ENCODE results near the gene SORCS2. TPM values are rescaled to one million over a fixed set of nuclear protein-coding genes. Genes with fewer than 3 reads are reported as not detected.

The SORCS2 gene
- total and polyA plus RNA-seq, 2 of the 4 experiments (the other 2 are of a cell fraction): 0.36 to 0.62 TPM

- H2BK5ac ChIP-seq (ENCODE audit: low read depth, low read length, poor library complexity, severe bottlenecking): no peak overlapping the region
- no peak overlapping the region for H3K4me2 ChIP-seq (ENCODE audit: low read depth, low read length)
- H4K91ac ChIP-seq (ENCODE audit: insufficient read depth, low read depth, low read length): no peak overlapping the region
- no peaks in the 10 kb centered on the region for H3K4me1 ChIP-seq (ENCODE audit: control insufficient read depth, insufficient read depth, low read length)
- H3K9me1 ChIP-seq (ENCODE audit: insufficient read depth, low read length): no peaks in the 10 kb centered on the region
- intact Hi-C loops (cut with micrococcal nuclease) (no loop called here), dilution Hi-C loops (cut with HindIII; ENCODE audit: low sequenced_read_pairs, unreplicated experiment) (no loop called here), in situ Hi-C loops (cut with MboI; ENCODE audit: low sequenced_read_pairs) (no loop called here)
- no peak overlapping the region for H2AFZ ChIP-seq (replicated peaks; ENCODE audit: low read length, poor library complexity)
- ChIA-PET CTCF (no interaction called here), POLR2A (ENCODE audit: unreplicated experiment) (no interaction called here)
- TF ChIP-seq CEBPB (IDR thresholded peaks at IDR 0.05; ENCODE audit: low read depth, low read length) (no peak), MAFK (IDR thresholded peaks at IDR 0.05; ENCODE audit: low read depth, low read length) (no peak), BHLHE40 (IDR thresholded peaks at IDR 0.05; ENCODE audit: low read depth, low read length) (no peak), RFX5 (IDR thresholded peaks at IDR 0.05; ENCODE audit: low read depth, low read length) (no peak), ELK1 (IDR thresholded peaks at IDR 0.05; ENCODE audit: borderline replicate concordance, low read depth, low read length) (no peak), CTCF (conservative IDR thresholded peaks at IDR 0.05; ENCODE audit: low read depth, low read length) (no peak), CHD1 (IDR thresholded peaks at IDR 0.05; ENCODE audit: low read depth, low read length) (no peak), MAZ (IDR thresholded peaks at IDR 0.05; ENCODE audit: borderline replicate concordance, low read depth, low read length) (no peak), NFE2L2 (IDR thresholded peaks at IDR 0.05; ENCODE audit: low read depth, low read length) (no peak), RAD21 (IDR thresholded peaks at IDR 0.05; ENCODE audit: low read length) (no peak), USF2 (IDR thresholded peaks at IDR 0.05; ENCODE audit: low read depth, low read length) (no peak), SMC3 (IDR thresholded peaks at IDR 0.05; ENCODE audit: low read depth, low read length) (no peak), MXI1 (IDR thresholded peaks at IDR 0.05; ENCODE audit: borderline replicate concordance, low read depth, low read length) (no peak), RCOR1 (IDR thresholded peaks at IDR 0.05; ENCODE audit: insufficient replicate concordance, low read length) (no peak), FOS (IDR thresholded peaks at IDR 0.05; ENCODE audit: low read depth, low read length) (no peak), POLR2A (IDR thresholded peaks at IDR 0.05; ENCODE audit: low read depth, low read length) (no peak)
- no peak overlapping the region for H2AK9ac ChIP-seq (replicated peaks; ENCODE audit: low read depth, low read length, poor library complexity)
- no peak overlapping the region for H3K4ac ChIP-seq (ENCODE audit: low read depth, low read length)
- H3K23ac ChIP-seq (ENCODE audit: low read depth, low read length): no peak overlapping the region
- DNase-seq (no peak), ATAC-seq (ENCODE audit: low read depth) (no peak)
- no peak overlapping the region for H2BK120ac ChIP-seq (ENCODE audit: low read depth, low read length)
- H3K36me3 ChIP-seq (ENCODE audit: control insufficient read depth, insufficient read depth, low read length): no peaks in the 10 kb centered on the region
- no peak overlapping the region for H2BK20ac ChIP-seq (ENCODE audit: low read depth, low read length)
- no peak overlapping the region for H2AK5ac ChIP-seq (ENCODE audit: low read depth, low read length)
- no peak overlapping the region for H2BK15ac ChIP-seq (ENCODE audit: low read depth, low read length)
- no peak overlapping the region for H3K18ac ChIP-seq (ENCODE audit: low read depth, low read length)
- no TSS peak for BruUV-seq (replicated peaks)
- no peaks in the 10 kb centered on the region for H4K20me1 ChIP-seq (ENCODE audit: insufficient read depth, low read length)
- no peak overlapping the region for H3K14ac ChIP-seq (replicated peaks; ENCODE audit: low read depth, low read length)
- no peaks in the 10 kb centered on the region for H3K79me1 ChIP-seq (ENCODE audit: low read depth in 1 of 2, low read length in 2 of 2)
- no peak overlapping the region for H3K27ac ChIP-seq (ENCODE audit: insufficient read depth, low read length)
- H3K9me3 ChIP-seq (ENCODE audit: control insufficient read depth, insufficient read depth, low read length): no peaks in the 10 kb centered on the region
- H3K56ac ChIP-seq (ENCODE audit: extremely low read depth, insufficient read depth, low read length): no peak overlapping the region
- no peak overlapping the region for H3K9ac ChIP-seq (ENCODE audit: low read depth, low read length)
- no peak overlapping the region for H4K8ac ChIP-seq (ENCODE audit: low read depth in 2 of 2, low read length in 2 of 2)
- peaks cover 27% of the 10 kb centered on the region for H3K27me3 ChIP-seq (ENCODE audit: control insufficient read depth, insufficient read depth, low read length)
- no peak overlapping the region for H4K5ac ChIP-seq (ENCODE audit: low read depth, low read length)
- H3K4me3 ChIP-seq (ENCODE audit: insufficient read depth, low read depth, low read length): no peak overlapping the region
- 50% methylated on average over 1 of the region's 7 CpGs; no CpG with 5 or more reads in 1 of the 2 experiments for WGBS, 2 experiments (ENCODE audit: extremely low coverage in 2 of 2, insufficient read length in 1 of 2)
Observed at GRCh38 chr4:7477695-7478094, 285.4 kb downstream of the SORCS2 start.
